HG03159 (cell line): ENCODE measurements around the gene FNBP1L.
"Not testable (repeated sequence)": the region's sequence is repeated elsewhere in the genome, so short reads cannot be mapped to it uniquely, and the experiment has no call there.

Experiments used
- ATAC-seq: cut with Tn5 transposase; IDR thresholded peaks from one replicate; pipeline ENCODE4 v1.9.1; 2021; ENCODE audit warnings: mild to moderate bottlenecking, moderate library complexity; ENCODE audit not compliant: unreplicated experiment

FNBP1L gene

DNA sequence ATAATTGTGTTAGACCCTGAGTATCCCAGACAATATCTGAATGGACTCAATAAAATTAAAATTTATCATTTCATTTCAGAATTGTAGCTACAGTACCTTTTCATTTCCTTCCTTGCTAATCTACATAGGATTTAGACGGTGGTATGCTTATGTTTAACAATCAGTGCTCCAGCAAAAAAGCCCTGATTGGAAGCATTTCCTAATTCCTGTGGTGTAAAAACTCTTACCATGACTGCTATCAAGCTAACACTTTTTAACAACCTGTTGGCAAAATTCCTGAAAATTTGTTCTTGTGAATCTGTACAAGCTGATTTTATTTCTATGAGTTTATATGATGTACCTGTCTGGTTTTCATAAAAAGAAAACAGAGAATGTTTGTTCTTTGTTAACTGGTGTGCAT, 5.2 kb upstream of the FNBP1L start:
- ATAC-seq = no peak

DNA sequence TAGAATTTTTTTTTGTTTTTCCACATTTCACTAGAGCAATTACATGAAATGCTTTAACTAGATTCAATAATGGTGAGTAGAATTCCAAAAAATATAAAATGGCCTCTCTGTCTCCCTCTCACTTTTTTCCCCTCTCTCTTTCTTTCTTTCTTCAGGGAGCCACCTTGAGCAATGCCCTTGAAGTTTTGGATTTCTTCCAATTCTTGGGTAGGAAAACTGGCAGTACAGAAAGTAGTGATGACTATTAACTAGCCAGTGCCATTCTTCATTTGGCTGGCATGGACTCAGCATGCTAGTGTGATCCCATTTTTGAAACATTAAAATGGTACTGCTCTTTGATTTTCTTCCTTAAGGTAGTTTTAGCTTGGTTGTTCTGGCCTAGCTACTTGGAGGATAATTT, 4.5 kb upstream of the FNBP1L start:
- no peak for ATAC-seq

DNA sequence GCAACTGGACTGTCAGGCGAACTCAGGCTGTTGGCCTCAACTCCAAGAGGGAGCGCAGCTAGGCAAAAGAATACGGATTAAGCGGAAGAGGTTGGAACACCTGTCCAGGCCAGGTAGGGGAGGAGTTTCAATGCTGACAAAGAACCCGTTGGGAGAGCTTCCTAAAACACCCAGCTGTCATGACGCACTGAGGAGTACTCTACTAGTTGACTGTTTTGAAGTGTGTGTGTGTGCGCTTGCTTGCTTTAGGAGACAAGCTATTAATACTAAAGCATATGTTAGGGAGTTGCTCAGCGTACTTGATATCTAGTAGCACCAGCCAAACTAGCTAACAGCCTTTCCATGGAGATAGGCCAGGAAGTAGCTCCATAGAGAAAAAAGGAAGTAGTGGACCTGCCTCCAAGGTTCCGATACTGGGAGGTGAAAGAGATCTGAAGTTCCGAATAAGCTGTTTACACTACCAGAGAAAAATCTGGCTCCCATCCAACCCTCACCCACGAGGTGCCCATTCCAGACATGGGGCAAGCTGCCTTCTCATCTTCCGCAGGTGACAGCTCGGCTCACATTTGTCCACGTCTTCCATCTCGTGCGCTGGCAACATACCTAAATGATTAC, 974 bp upstream of the FNBP1L start:
- no peak for ATAC-seq

DNA sequence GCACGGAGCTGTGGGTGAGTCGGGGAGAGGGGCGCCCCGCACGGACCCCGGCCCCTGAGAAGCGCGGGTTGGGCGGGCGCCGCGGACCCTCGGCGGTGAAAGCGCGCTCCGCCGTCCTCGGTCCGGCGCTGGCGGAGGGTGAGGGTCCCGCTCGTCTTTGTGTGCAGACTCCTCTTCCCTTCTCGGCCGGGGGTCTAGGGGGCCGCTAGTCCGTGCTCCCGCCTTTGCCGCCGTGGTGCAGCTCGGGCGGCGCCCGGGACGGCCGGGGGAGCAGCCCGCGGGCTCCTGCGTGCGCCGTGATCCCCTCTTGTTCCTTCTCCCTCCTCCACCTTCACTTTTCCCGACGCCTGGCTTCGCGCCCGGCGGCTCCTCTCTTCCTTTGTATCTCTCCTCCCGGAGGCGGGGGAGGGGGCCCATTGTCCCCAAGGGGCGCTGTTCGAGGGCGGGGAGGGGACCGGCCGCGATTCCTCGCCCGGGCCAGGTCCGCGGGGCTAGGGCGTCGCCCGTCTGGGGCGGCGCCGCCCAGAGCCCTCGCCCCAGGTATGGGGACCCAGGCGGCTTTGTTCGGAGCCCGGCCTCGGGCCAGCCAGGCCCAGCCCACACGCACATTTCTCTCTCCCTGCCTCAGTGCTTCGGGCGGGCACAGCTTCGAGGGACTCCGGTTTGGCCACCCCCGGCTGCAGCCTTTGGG, 519 bp downstream of the FNBP1L start:
- no peak for ATAC-seq

DNA sequence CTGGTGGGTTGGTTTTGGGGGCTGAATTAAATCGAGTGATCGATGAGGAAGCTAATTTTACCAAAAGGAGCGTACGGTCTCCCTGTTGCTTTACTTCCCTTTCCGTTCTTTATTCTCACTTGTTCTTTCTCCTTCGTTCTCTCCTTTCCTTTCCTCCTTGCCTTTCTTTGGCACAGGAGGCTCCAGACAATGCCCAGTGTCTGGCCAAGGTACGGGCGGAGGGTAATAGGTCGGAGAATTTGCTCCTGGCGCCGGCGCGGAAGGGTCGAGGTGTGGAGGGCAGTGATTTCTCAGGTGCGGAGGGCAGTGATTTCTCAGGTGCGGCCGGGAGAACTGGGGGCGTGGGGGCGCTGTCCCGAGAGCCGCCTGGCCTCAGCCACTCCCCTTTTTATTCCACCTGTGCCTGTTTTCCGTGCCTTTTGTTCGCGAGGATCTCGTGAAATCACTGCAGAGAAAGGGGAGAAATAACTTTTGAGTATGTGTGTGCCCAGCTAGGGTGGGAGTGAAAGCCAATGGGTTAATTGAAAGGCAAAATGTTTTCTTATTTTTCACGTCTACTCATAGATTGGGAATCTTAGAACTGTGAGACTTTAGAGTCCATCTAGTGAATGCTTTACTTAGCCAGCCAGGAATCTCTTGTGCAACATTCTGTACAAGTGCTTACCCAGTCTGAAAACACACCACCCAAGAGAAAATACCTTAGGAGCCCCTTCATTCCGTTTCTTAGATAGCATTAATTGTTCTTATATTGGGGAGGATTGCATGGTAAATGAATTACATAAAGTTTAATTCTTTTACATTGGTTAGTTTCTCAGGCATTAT, 1.3 kb downstream of the FNBP1L start:
- ATAC-seq = no peak

DNA sequence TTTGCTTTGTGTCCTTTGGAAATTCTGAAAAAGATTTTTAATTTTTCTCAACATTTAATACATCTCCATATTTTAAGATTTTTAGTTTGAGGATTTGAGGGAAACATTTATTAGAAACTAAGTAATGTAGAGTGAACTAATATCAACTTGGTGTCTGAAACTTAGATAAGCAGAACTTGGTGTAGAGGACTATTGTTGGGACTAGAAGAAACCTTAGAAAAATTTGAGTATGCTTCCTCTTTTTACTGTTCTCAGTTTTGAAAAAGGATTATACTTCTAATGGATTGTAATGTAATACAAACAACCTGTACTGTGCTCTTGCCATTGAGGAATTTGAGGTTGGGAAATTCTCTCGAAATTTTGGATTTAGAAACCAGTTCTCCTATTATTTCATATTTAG, 2.4 kb downstream of the FNBP1L start:
- no peak for ATAC-seq

DNA sequence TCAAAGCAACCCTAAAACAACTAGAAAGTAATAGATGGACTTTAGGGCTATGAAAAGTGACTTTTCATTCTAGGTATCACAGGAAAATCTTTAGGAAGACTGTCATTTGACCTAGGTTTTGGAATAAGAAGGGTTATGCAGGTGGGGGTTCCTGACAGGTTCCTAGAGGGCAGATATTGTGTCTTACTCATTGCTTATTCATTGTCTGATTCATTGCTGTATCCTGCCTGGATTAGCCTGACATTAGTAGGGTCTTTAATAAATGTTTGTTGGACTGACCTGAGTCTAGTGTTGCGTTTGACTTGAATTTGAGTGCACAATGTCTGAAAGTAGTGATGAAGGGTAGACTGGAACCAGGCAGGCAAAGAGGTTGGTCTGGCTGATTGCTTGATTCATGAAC, 6.0 kb downstream of the FNBP1L start:
- ATAC-seq = no peak

DNA sequence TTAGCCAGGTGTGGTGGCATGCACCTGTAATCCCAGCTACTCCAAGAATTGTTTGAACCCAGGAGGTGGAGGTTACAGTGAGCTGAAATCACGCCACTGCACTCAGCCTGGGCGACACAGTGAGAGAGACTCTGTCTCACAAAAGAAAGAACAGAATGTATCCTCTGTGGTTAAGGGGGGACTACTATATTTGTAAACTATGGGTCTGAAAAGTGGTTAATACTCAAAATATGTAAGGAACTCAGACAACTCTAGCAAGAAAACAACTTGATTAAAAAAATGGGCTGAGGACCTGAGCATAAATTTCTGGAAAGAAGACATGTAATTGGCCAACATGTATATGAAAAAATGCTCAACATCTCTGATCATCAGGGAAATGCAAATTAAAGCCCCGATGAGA, 11.2 kb downstream of the FNBP1L start:
- ATAC-seq = no peak

DNA sequence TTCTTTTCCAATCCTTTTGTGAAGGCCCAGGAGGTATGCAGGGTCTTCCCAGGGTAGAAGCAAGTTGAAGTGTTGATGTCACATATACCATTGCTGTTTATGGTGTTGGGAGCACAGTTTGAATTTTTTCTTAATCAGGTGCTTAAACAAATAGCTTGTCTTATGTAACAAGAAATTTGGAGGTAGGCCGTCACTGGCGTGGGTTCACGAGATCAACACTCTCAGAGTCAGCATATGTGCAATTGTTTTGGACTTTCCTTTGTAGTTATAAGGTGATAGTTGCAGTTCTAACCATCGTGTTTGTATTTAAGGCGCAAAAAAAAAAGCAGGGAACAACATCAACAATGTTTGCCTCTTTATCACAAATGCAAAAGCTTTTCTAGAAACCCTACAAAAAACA, 13.3 kb downstream of the FNBP1L start:
- no peak for ATAC-seq

DNA sequence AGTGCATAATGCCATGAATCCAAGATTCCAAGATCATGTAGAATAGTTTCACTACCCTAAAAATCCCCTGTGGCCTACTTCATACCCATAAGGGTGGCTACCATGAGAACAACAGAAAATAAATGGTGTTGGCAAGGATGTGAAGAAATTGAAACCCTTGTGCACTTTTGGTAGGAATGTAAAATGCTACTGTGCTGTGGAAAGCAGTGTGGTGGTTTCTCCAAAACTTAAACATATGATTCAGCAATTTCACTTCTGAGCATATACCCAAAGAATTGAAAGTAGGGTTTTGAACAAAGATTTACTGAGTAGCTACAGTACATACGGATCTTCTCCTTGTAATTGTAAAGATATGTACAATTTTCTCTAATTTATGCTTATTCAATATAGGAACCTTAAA, 16.0 kb downstream of the FNBP1L start:
- no peak for ATAC-seq

DNA sequence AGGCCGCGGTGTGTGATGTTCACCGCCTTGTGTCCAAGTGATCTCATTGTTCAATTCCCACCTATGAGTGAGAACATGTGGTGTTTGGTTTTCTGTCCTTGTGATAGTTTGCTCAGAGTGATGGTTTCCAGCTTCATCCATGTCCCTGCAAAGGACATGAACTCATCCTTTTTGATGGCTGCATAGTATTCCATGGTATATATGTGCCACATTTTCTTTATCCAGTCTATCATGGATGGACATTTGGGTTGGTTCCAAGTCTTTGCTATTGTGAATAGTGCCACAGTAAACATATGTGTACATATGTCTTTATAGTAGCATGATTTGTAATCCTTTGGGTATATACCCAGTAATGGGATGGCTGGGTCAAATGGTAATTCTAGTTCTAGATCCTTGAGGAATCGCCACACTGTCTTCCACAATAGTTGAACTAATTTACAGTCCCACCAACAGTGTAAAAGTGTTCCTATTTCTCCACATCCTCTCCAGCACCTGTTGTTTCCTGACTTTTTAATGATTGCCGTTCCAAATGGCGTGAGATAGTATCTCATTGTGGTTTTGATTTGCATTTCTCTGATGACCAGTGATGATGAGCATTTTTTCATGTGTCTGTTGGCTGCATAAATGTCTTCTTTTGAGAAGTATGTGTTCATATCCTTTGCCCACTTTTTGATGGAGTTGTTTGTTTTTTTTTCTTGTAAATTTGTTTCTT, 17.6 kb downstream of the FNBP1L start:
- ATAC-seq = not testable (repeated sequence)

DNA sequence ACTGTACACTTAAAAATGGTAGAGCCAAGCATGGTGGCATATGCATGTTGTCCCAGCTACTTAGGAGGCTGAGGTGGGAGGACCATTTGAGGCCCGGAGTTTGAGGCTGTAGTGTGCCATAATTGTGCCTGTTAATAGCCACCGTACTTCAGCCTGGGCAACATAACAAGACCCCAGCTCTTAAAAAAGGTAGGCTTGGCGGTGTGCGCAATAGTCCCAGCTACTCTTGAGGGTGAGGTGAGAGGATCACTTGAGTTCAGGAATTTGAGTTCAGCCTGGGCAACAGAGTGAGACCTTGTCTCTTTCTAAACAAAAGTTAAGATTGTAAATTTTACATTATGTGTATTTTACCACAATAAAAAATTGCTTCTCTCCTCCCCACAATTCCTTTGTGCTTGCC, 19.7 kb downstream of the FNBP1L start:
- no peak for ATAC-seq

DNA sequence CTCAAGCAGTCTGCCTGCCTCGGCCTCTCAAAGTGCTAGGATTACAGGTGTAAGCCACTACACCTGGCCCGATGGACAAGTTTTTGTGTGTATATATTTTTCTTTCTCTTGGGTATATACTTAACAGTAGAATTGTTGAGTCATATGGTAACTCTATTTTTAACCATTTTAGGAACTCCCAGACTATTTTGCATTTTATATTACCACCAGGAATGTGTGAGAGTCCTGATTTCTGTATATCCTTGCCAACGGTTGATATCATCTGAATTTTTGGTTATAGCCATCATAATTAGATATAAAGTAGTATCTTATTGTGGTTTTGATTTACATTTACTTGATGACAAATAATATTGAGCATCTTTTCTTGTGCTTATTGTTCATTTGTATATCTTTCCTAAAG, 20.7 kb downstream of the FNBP1L start:
- no peak for ATAC-seq

DNA sequence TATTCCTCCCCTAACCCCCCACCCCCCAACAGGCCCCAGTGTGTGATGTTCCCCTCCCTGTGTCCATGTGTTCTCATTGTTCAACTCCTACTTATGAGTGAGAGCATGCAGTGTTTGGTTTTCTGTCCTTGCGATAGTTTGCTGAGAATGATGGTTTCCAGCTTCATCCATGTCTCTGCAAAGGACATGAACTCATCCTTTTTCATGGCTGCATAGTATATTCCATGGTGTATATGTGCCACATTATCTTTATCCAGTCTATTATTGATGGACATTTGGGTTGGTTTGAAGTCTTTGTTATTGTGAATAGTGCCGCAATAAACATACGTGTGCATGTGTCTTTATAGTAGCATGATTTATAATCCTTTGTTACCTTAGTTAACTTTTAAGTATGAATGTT, 21.3 kb downstream of the FNBP1L start:
- ATAC-seq = not testable (repeated sequence)

DNA sequence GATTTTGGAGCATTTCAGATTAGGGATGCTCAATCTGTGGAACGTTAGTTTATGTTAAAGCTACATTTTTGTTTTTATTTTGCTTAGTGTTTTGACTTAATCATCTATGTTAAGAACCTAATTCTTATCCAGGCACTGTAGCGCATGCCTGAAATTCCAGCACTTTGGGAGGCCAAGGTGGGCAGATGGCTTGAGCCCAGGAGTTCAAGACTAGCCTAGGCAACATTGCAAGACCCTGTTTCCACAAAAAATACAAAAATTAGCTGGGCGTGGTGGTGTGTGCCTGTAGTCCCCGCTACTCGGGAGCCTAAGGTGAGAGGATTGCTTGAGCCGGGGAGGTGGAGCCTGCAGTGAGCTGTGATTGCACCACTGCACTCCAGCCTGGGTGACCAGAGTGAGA, 23.4 kb downstream of the FNBP1L start:
- ATAC-seq = no peak

DNA sequence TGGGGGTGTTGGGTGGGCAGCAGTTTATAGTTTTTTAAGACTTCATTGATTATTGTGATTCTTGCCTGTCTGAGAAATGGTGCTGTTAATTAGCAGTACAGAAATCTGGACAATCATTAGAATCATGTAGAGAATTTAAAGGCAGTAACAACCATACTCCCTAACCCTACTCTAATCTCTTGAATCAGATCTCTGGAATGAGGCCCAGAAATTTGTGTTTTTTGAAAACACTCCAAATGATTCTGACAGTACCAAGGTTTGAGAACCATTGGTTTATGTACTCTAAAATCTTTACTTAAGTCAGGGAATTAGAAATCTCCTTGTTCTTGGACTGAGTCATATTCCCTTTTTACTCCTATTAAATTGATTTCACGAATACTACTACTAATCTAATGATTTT, 24.0 kb downstream of the FNBP1L start:
- ATAC-seq = no peak

DNA sequence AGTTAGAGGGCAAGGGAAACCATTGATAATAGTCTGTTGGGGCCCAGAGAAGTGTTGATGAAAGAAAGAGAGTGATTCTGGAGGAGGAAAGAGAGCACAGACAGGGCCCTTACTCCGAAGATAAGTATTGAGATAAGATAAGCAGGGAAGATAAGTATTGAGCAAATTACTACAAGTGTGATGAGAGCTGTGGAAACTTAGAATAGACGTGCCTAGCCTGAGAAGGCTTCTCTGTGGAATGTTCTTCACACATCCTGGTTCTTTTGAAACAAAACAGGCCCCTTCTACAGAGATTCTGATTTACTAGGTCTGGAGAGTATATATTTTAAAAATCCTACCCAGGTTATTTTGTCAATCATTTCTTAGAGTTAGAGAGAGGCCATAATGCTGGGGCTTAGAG, 26.4 kb downstream of the FNBP1L start:
- no peak for ATAC-seq

DNA sequence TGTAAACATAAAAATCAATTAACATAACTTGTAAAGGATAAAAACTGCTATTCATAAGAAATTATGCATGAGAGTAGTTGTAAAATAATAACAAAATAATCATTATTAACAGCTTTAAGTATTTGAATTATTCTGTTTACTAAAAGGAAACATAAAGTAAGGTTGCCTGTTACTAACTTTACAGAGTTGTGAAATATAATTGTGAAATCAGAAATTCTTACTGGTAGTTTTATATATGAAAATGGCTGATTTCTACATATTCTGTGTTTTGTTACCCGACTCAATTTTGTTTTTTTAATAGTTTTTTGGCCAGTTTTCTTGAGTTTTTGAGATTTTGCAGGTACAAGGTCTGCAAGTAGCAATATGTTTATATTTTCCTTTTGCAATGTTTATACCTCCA, 27.8 kb downstream of the FNBP1L start:
- no peak for ATAC-seq

DNA sequence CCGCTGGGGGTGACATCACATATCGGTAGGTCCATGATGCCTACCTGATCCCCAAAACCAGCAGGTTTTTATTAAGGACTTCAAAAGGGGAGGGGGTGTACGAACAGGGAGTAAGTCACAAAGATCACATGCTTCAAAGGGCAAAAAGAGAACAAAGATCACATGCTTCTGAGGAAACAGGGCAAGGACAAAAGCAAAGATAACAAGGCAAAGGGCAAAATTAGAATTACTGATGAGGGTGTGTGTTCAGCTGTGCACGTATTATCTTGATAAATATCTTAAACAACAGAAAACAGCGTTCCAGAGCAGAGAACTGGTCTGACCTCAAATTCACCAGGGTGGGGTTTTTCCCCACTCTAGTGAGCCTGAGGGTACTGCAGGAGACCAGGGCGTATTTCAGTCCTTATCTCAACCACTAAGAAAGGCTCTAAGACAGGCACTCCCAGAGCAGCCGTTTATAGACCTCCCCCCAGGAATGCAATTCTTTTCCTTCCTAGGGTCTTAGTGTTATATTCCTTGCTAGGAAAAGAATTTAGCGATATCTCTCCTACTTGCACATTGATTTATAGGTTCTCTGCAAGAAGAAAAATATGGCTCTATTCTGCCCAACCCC, 31.3 kb downstream of the FNBP1L start:
- ATAC-seq = not testable (repeated sequence)

DNA sequence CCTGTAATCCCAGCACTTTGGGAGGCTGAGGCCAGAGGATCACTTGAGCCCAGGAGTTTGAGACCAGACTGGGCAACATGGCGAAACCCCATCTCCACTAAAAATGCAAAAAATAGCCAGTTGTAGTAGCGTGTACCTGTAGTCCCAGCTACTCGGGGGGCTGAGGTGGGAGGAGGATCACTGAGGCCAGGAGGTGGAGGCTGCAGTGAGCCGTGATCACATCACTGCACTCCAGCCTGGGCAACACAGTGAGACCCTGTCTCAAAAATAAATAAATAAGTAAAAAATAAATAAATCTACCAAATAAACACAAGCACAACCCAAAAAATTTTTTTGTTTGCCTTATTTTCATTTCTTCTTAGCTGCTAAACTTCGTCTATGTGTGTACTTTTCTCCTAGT, 34.0 kb downstream of the FNBP1L start:
- ATAC-seq = not testable (repeated sequence)

DNA sequence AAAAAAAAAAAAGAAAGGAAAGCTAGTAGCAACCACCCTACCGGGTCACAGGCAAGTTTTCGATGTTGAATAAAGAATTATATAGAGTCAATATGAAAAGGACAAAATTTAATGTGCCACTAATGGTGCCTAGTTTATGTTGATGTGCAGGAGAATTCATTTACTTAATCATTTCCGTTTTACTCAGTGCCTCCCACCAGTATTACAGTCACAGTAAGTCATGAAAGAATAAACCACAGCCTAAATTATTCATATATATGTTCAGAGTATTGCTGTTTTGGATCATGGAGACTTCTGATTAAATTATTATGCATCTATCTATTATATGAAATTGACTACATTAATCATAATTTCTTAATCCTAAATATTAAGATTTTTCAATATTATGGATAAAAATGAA, 35.3 kb downstream of the FNBP1L start:
- ATAC-seq = no peak
